ENCODE results near the gene PHIP. TPM values are rescaled to one million over a fixed set of nuclear protein-coding genes. Genes with fewer than 3 reads are reported as not detected.
A peak's percentile ranks its signal among the peaks of the same experiment; 100 is the strongest.

The PHIP gene
- total and polyA plus RNA-seq, 2 donors (not counting 3 experiments of a cell fraction or from before 2014, with no cell fraction given), result 3.5 to 28.4 TPM

DNA sequence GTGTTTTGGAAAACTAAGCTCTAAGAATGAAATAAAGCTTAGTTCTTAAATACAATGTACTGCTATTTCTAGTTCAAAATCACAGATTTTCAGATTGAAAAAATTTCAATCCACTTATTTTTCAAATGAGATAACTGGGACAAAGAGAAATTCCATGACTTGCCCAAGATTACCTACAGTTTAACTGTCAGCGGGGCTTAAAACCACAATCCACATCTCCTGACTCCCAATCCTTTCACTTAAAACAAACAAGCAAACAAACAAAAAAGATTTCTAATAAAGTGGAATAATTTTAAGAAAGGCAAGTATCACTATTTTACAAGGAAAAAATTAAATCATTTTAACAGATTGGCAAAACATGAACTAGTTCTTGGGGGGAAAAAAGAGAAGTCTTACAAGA is 4.2 kb downstream of the PHIP start:
- Histone ChIP-seq H3K36me3 (ENCODE audit: control insufficient read depth in 2 of 2, extremely low read depth in 1 of 2, insufficient read depth in 2 of 2, low read length in 2 of 2) (peaks cover 0 to 2% of the 10 kb centered on the region in 2 experiments), H3K9me3 (replicated peaks; ENCODE audit: control insufficient read depth, insufficient read depth, low read length) (no peaks in the 10 kb centered on the region), H3K27ac (ENCODE audit: insufficient read depth, low read depth, low read length) (no peak overlapping the region), H3K79me2 (ENCODE audit: control insufficient read depth, insufficient read depth, low read length) (peaks cover 69% of the 10 kb centered on the region), H3K4me2 (ENCODE audit: insufficient read depth, low read length) (peak overlapping the region; percentile 25), H4K20me1 (replicated peaks; ENCODE audit: control insufficient read depth, extremely low read depth, insufficient read depth, low read length) (no peaks in the 10 kb centered on the region), H3K27me3 (ENCODE audit: control insufficient read depth in 2 of 2, insufficient read depth in 2 of 2, low read length in 2 of 2) (no peaks in the 10 kb centered on the region), H3K4me1 (ENCODE audit: control insufficient read depth, extremely low read depth, insufficient read depth, low read length) (peaks cover 11% of the 10 kb centered on the region), H2AFZ (ENCODE audit: low read depth, low read length) (no peak overlapping the region), H3K9me1 (replicated peaks; ENCODE audit: control insufficient read depth, extremely low read depth, insufficient read depth, low read length) (no peaks in the 10 kb centered on the region), H3K4me3 (replicated peaks in 1 of 3; ENCODE audit: insufficient read depth in 1 of 3, low read depth in 1 of 3, low read length in 3 of 3) (no peak overlapping the region), H3K9ac (replicated peaks; ENCODE audit: extremely low read depth, insufficient read depth, low read length) (no peak overlapping the region)
- no TSS peak for BruUV-seq (replicated peaks)
- FAIRE-seq, result no peak
- intact Hi-C loops (cut with micrococcal nuclease), result no loop called here
- ChIA-PET POLR2A (no interaction called here), CTCF (interaction anchor here (1.9 kb wide), 1 partner anchor 393 kb away, joined by 6 read pairs; no protein-coding TSS in a partner anchor)
- no peak for TF ChIP-seq EZH2 (IDR thresholded peaks at IDR 0.05; ENCODE audit: borderline replicate concordance, low read depth, low read length, severe bottlenecking)
- no peak for TF ChIP-seq MYC (IDR thresholded peaks at IDR 0.05; ENCODE audit: low read depth, low read length)
- TF ChIP-seq CTCF (IDR thresholded peaks at IDR 0.05; ENCODE audit: extremely low read depth in 1 of 2, insufficient read depth in 1 of 2, low read depth in 1 of 2, low read length in 2 of 2), result no peak
- no peak for TF ChIP-seq POLR2AphosphoS5 (IDR thresholded peaks at IDR 0.05; ENCODE audit: insufficient read depth, low read depth, low read length)
- TF ChIP-seq, protein P1, sequence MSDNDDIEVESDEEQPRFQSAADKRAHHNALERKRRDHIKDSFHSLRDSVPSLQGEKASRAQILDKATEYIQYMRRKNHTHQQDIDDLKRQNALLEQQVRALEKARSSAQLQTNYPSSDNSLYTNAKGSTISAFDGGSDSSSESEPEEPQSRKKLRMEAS (IDR thresholded peaks at IDR 0.05; ENCODE audit: insufficient read depth, insufficient read length), result no peak
- no peak for TF ChIP-seq GATA2 (IDR thresholded peaks at IDR 0.05; ENCODE audit: insufficient read depth, insufficient read length, low read depth, low read length)
- dilution Hi-C loops (cut with MboI; ENCODE audit: extremely low pct_ligation_motif_present, low sequenced_read_pairs), result no loop called here
- DNase-seq (ENCODE audit: low read depth, low spot score), result peak; percentile 11

Data from endothelial cell of umbilical vein (primary cell).